HepG2 (cell line): Measurements from ENCODE around the gene UBL7. TPM values are rescaled to one million over a fixed set of nuclear protein-coding genes. Genes with fewer than 3 reads are reported as not detected.

Experiments used
- ATAC-seq: fragments of 200-7000 bp; cut with Tn5 transposase; 3 replicates; pipeline ENCODE4 v1.9.1; 2020; ENCODE audit warnings: mild to moderate bottlenecking, moderate library complexity
- BruUV-seq: library from RNA; stranded (reverse); fragments of 400-500 nt; replicated peaks from 2 replicates; lab custom pipeline; 2021; lab: Mats Ljungman, UMichigan
- CTCF ChIA-PET: fragments of 300-600 bp; formaldehyde crosslinking; extraction: SDS; loops from one replicate; lab custom pipeline; 2021; ENCODE audit warnings: low total read pairs, inconsistent platforms, low intra/inter-chr PET ratio; lab: Yijun Ruan, JAX
- POLR2A ChIA-PET: fragments of 350-600 bp; sonication (Branson Sonifier 250); formaldehyde crosslinking; loops from one replicate; lab custom pipeline; 2020; ENCODE audit warnings: antibody characterized with exemption, inconsistent platforms; lab: Yijun Ruan, JAX
- DNase-seq: peaks from one replicate; pipeline ENCODE4 v3.0.0-alpha.2; 2015; ENCODE audit warnings: low spot score
- FAIRE-seq: peaks from 3 replicates; lab custom pipeline; 2011; peaks lifted over from hg19 to GRCh38; lab: Jason Lieb, UNC
- H2AFZ ChIP-seq: one replicate; pipeline ENCODE4 v1.6.1; 2011; ENCODE audit warnings: low read length, inconsistent platforms
- H3K27ac ChIP-seq: fragments of 300-600 bp; 3 replicates; pipeline ENCODE4 v1.8.0; 2011; ENCODE audit warnings: mixed run types, mild to moderate bottlenecking, mixed read lengths, low read length, inconsistent platforms; ENCODE audit not compliant: insufficient read depth; ENCODE audit errors: extremely low read length
- H3K27me3 ChIP-seq, 2 experiments: fragments of 200-600 bp in 1 of 2; 2 replicates in 1 of 2; 3 replicates in 1 of 2; pipeline versions ENCODE4 v1.6.0 to v1.8.0; 2011; ENCODE audit warnings: low read length in 2 of 2, mild to moderate bottlenecking in 2 of 2, moderate library complexity in 2 of 2, inconsistent platforms in 1 of 2; ENCODE audit not compliant: insufficient read depth in 2 of 2, control insufficient read depth in 1 of 2
- H3K36me3 ChIP-seq, 2 experiments: fragments of 200-600 bp in 1 of 2; replicated peaks in 1 of 2; 2 replicates in 1 of 2; 3 replicates in 1 of 2; pipeline versions ENCODE4 v1.5.1 to v1.8.0; 2011; ENCODE audit warnings: low read length in 2 of 2, inconsistent platforms in 1 of 2; ENCODE audit not compliant: insufficient read depth in 2 of 2, control insufficient read depth in 1 of 2
- H3K4me1 ChIP-seq: 2 replicates; pipeline ENCODE4 v1.5.1; 2012; ENCODE audit warnings: low read length, inconsistent platforms; ENCODE audit not compliant: insufficient read depth
- H3K4me2 ChIP-seq: 2 replicates; pipeline ENCODE4 v1.6.0; 2011; ENCODE audit warnings: low read depth, low read length, inconsistent platforms
- H3K4me3 ChIP-seq, 3 experiments: fragments of 200-600 bp in 1 of 3; sonication (generic), shearing (Covaris generic) in 1 of 3; replicated peaks in 1 of 3; 2 replicates each; pipeline ENCODE4 v1.5.1; 2011 to 2016; ENCODE audit warnings: low read length in 3 of 3, inconsistent platforms in 2 of 3, low read depth in 2 of 3, mild to moderate bottlenecking in 2 of 3, control low read depth in 1 of 3, mixed read lengths in 1 of 3; ENCODE audit not compliant: insufficient read depth in 1 of 3
- H3K79me2 ChIP-seq: one replicate; pipeline ENCODE4 v1.6.1; 2011; ENCODE audit warnings: low read length, inconsistent platforms; ENCODE audit not compliant: insufficient read depth
- H3K9ac ChIP-seq: 2 replicates; pipeline ENCODE4 v1.6.0; 2011; ENCODE audit warnings: mild to moderate bottlenecking, low read depth, low read length, inconsistent platforms; ENCODE audit not compliant: insufficient read depth
- H3K9me3 ChIP-seq: 2 replicates; pipeline ENCODE4 v1.5.1; 2012; ENCODE audit warnings: mild to moderate bottlenecking, low read length
- H4K20me1 ChIP-seq: 2 replicates; pipeline ENCODE4 v1.6.0; 2011; ENCODE audit warnings: inconsistent platforms, mild to moderate bottlenecking, low read length, moderate library complexity; ENCODE audit not compliant: insufficient read depth
- MXD1 ChIP-seq: sonication (generic); formaldehyde crosslinking; IDR thresholded peaks from 2 replicates; pipeline ENCODE4 v1.4.0; 2020; ENCODE audit warnings: mild to moderate bottlenecking, missing genetic modification reagents
- RBM22 ChIP-seq: fragments of 200-400 bp; formaldehyde crosslinking; optimal IDR thresholded peaks from 2 replicates; pipeline ENCODE3; 2017; ENCODE audit warnings: mild to moderate bottlenecking, low read length, moderate library complexity
- ZFP36 ChIP-seq: fragments of 150-350 bp; IDR thresholded peaks from 2 replicates; pipeline ENCODE4 v1.6.1; 2018; ENCODE audit warnings: borderline replicate concordance, low read length, low read depth; ENCODE audit not compliant: partially characterized antibody
- ZNF136 ChIP-seq: sonication (generic); formaldehyde crosslinking; IDR thresholded peaks from 2 replicates; pipeline ENCODE4 v1.8.1; 2022; ENCODE audit warnings: low read depth, mild to moderate bottlenecking, moderate library complexity, missing genetic modification reagents
- ZNF550 ChIP-seq: sonication (generic); formaldehyde crosslinking; IDR thresholded peaks from 2 replicates; pipeline ENCODE4 v1.4.0; 2020; ENCODE audit warnings: mild to moderate bottlenecking, missing genetic modification reagents, borderline replicate concordance
- WGBS: methylation state at CpG from one replicate; pipeline ENCODE4 v1.1.6; 2017; ENCODE audit warnings: low lambda C conversion rate; 5-methylcytosine and 5-hydroxymethylcytosine counted together
- in situ Hi-C: cut with HindIII; loops from 2 replicates; pipeline ENCODE4 v1.10.0; 2017; ENCODE audit warnings: low pct_unique_long_range_greater_than_20kb; ENCODE audit not compliant: extremely low pct_ligation_motif_present
- intact Hi-C: fragments of 100-400 bp; cut with micrococcal nuclease; formaldehyde crosslinking; loops from one replicate; pipeline ENCODE4 v1.10.0; 2022; ENCODE audit not compliant: unreplicated experiment
- polyA plus RNA-seq, 8 experiments: library from polyadenylated mRNA; depleted of rRNA in 3 of 8; stranded (reverse) in 7 of 8; unstranded in 1 of 8; fragments of >200 nt; fragmentation: Illumina TruSeq in 4 of 8; extraction: Trizol in 4 of 8; gene quantifications; 2 replicates each; pipeline versions ENCODE4 v1.2.1 to v1.2.3, GENCODE V29; 2011 to 2016; ENCODE audit warnings: low read depth in 4 of 8, missing spikeins in 1 of 8, mixed read lengths in 1 of 8; ENCODE audit not compliant: insufficient read depth in 1 of 8
- total RNA-seq, 5 experiments: library from RNA; depleted of rRNA; stranded (reverse); fragments of >200 nt; fragmentation: Illumina TruSeq; extraction: Trizol; gene quantifications; 2 replicates each; pipeline ENCODE4 v1.2.3, GENCODE V29; 2016; ENCODE audit warnings: low read depth in 1 of 5

The UBL7 gene
- total and polyA plus RNA-seq, 2 of the 13 experiments (the other 11 are each of a cell fraction or from before 2014, with no cell fraction given), result 55.0 to 63.5 TPM

DNA sequence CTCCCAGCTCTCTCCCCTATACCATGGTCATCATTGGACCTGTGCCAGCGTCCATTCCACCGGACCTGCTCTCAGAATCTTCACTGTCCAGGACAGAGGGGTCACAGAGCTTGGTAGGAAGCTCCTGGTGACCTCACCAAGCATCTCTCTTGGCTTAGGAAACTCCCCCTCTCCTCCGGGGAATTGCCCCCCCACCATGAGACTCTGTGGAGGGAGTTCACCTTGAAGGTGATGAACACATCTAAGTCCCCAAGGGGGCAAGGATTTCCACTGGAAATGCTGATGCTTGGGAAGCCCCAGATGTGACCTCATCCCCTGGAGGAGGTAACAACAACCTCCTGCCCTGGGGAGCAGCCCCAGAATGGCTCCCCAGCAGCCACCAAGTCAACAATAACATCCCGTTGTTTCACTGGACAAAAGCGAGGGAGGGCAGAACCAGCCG lies 30.4 kb downstream of the UBL7 start:
- H3K4me3 ChIP-seq, result no peak overlapping the region
- H3K27ac ChIP-seq, result no peak overlapping the region
- ChIA-PET CTCF (no interaction called here), POLR2A (interaction anchor here (0.9 to 9.8 kb wide), 5 partner anchors 9 to 34 kb away, joined by 3 to 140 read pairs (median 10); no protein-coding TSS in a partner anchor)
- H3K9ac ChIP-seq, result no peak overlapping the region
- H3K79me2 ChIP-seq, result peaks cover 63% of the 10 kb centered on the region
- no TSS peak for BruUV-seq
- no peak overlapping the region for H2AFZ ChIP-seq
- peak overlapping the region; percentile 20; the same call in 1 of the 2 replicates for H3K4me2 ChIP-seq
- in situ Hi-C loops (loop anchor here (5.0 kb wide), 1 partner anchor 43 kb away; no protein-coding TSS in a partner anchor), intact Hi-C loops (no loop called here)
- WGBS, result 79% methylated on average over 3 of the region's 6 CpGs
- TF ChIP-seq MXD1 (CRISPR knock-in tag) (no peak), RBM22 (peak; percentile 39), ZNF136 (CRISPR knock-in tag) (no peak)
- peaks cover 90% of the 10 kb centered on the region for H3K4me1 ChIP-seq
- no peaks in the 10 kb centered on the region for H3K9me3 ChIP-seq
- ATAC-seq (no peak), DNase-seq (no peak), FAIRE-seq (no peak)
- peaks cover 1 to 4% of the 10 kb centered on the region in 2 experiments; a peak in 4 of 5 replicates for H3K36me3 ChIP-seq
- no peaks in the 10 kb centered on the region for H3K27me3 ChIP-seq
- H4K20me1 ChIP-seq, result peaks cover 19% of the 10 kb centered on the region

DNA sequence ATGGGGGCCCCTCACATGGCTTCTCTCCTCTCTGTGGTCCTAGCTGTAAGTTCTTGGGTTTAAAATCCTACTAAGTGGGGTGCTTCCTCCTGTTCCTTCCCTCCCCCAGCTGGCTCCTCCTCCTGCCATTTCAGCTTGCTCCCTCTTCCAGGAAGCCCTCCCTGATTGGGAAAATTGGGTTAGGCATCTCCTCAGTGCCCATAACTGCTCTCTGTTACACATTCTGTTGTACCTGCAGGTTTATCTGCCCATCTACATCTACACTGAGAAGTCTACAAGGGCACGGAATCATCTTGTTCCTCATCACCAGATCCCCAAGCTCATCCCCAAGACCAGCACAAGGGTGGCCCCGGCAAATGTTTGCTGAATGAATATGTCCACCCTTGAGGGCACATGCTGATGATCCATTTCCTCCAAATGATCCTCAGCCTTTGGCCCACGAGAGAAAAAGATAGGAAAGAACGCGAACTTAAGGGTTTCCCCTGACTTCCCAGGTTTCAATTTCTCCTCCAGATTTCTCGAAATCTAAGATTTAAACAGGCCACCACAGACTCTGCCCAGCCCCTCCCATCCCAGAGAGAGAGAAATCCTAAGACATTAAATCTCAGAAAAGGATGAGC lies 31.1 kb downstream of the UBL7 start:
- Histone ChIP-seq H3K9ac (no peak overlapping the region), H3K27me3 (no peaks in the 10 kb centered on the region), H3K79me2 (peaks cover 63% of the 10 kb centered on the region), H3K4me2 (no peak overlapping the region), H3K36me3 (peaks cover 0 to 1% of the 10 kb centered on the region in 2 experiments; a peak in 4 of 5 replicates), H2AFZ (no peak overlapping the region), H3K4me3 (no peak overlapping the region), H4K20me1 (peaks cover 19% of the 10 kb centered on the region), H3K4me1 (peaks cover 91% of the 10 kb centered on the region), H3K27ac (no peak overlapping the region), H3K9me3 (no peaks in the 10 kb centered on the region)
- in situ Hi-C loops (loop anchor here (5.0 kb wide), 1 partner anchor 43 kb away; no protein-coding TSS in a partner anchor), intact Hi-C loops (no loop called here)
- FAIRE-seq, result no peak
- BruUV-seq, result no TSS peak
- 94% methylated on average over 6 of the region's 6 CpGs for WGBS
- DNase-seq, result no peak
- CTCF ChIA-PET, result no interaction called here
- POLR2A ChIA-PET, result interaction anchor here (1.4 to 9.8 kb wide), 4 partner anchors 9 to 31 kb away, joined by 3 to 140 read pairs (median 19); partner anchors contain the start of gene UBL7
- no peak for ATAC-seq
- TF ChIP-seq ZNF550 (CRISPR knock-in tag) (no peak), ZFP36 (peak; percentile 71)
